Mesendoderm (in vitro differentiated cells): ENCODE results near the gene MLANA. TPM values are rescaled to one million over a fixed set of nuclear protein-coding genes. Genes with fewer than 3 reads are reported as not detected.

Source experiments
- DNase-seq: peaks from one replicate; pipeline ENCODE4 v3.0.0; 2013
- H2AK5ac ChIP-seq: 2 replicates; pipeline ENCODE4 v1.6.1; 2013; ENCODE audit warnings: low read length, inconsistent platforms
- H2BK120ac ChIP-seq: 2 replicates; pipeline ENCODE4 v1.6.1; 2013; ENCODE audit warnings: low read depth, mild to moderate bottlenecking, low read length, moderate library complexity, mixed read lengths
- H2BK15ac ChIP-seq: replicated peaks from 2 replicates; pipeline ENCODE4 v1.6.1; 2013; ENCODE audit warnings: low read depth, mild to moderate bottlenecking, moderate library complexity
- H2BK5ac ChIP-seq: 2 replicates; pipeline ENCODE4 v1.6.1; 2013; ENCODE audit warnings: low read length, inconsistent platforms
- H3K18ac ChIP-seq: 2 replicates; pipeline ENCODE4 v1.6.1; 2013; ENCODE audit warnings: mild to moderate bottlenecking, low read length, mixed read lengths
- H3K23ac ChIP-seq: one replicate; pipeline ENCODE4 v1.6.1; 2013; ENCODE audit warnings: low read length
- H3K27ac ChIP-seq: 2 replicates; pipeline ENCODE4 v1.5.1; 2013; ENCODE audit warnings: low read depth, mild to moderate bottlenecking, inconsistent platforms, low read length, moderate library complexity
- H3K27me3 ChIP-seq: 2 replicates; pipeline ENCODE4 v1.6.1; 2013; ENCODE audit warnings: low read length, control low read depth, mild to moderate bottlenecking, inconsistent platforms; ENCODE audit not compliant: insufficient read depth, poor library complexity
- H3K36me3 ChIP-seq: 2 replicates; pipeline ENCODE4 v1.6.1; 2013; ENCODE audit warnings: low read length, inconsistent platforms; ENCODE audit not compliant: control insufficient read depth, insufficient read depth
- H3K4ac ChIP-seq: one replicate; pipeline ENCODE4 v1.6.1; 2013; ENCODE audit warnings: low read depth, mild to moderate bottlenecking, low read length, moderate library complexity
- H3K4me1 ChIP-seq: 2 replicates; pipeline ENCODE4 v1.6.1; 2013; ENCODE audit warnings: low read depth, low read length, inconsistent platforms; ENCODE audit not compliant: control insufficient read depth
- H3K4me2 ChIP-seq: 2 replicates; pipeline ENCODE4 v1.6.1; 2013; ENCODE audit warnings: low read length
- H3K4me3 ChIP-seq: 2 replicates; pipeline ENCODE4 v1.5.1; 2013; ENCODE audit warnings: mild to moderate bottlenecking, low read length
- H3K56ac ChIP-seq: one replicate; pipeline ENCODE4 v1.6.1; 2013; ENCODE audit warnings: low read length
- H3K79me1 ChIP-seq: 2 replicates; pipeline ENCODE4 v1.6.1; 2013; ENCODE audit warnings: low read length, inconsistent platforms
- H3K79me2 ChIP-seq: 2 replicates; pipeline ENCODE4 v1.6.1; 2013; ENCODE audit warnings: mild to moderate bottlenecking, low read length; ENCODE audit not compliant: control insufficient read depth, insufficient read depth
- H3K9ac ChIP-seq: 2 replicates; pipeline ENCODE4 v1.6.1; 2013; ENCODE audit warnings: low read length, inconsistent platforms
- H4K5ac ChIP-seq: one replicate; pipeline ENCODE4 v1.6.1; 2013; ENCODE audit warnings: low read length
- H4K8ac ChIP-seq: one replicate; pipeline ENCODE4 v1.6.1; 2013; ENCODE audit warnings: low read depth, mild to moderate bottlenecking, control low read depth, low read length, moderate library complexity
- WGBS: extraction: QIAGEN DNeasy Blood & Tissue Kit; methylation state at CpG from one replicate; pipeline ENCODE4 v1.1.7; 2013; ENCODE audit warnings: low lambda C conversion rate, missing lambda C conversion rate; ENCODE audit not compliant: insufficient coverage; ENCODE audit errors: extremely low coverage; 5-methylcytosine and 5-hydroxymethylcytosine counted together
- polyA plus RNA-seq, 2 experiments: library from polyadenylated mRNA; stranded (reverse); fragments of 200-250 nt; gene quantifications; one replicate each; pipeline ENCODE4 v1.2.3, GENCODE V29; 2013

MLANA gene
- not detected for polyA plus RNA-seq (2013, experiment 1 of 2)
- polyA plus RNA-seq (2013, experiment 2 of 2): not detected

GRCh38 chr9:5890641-5891040 lies at the start of gene MLANA:
TSS of gene MLANA (plus strand) at chr9:5890889. CDS start at chr9:5892475, 1,586 bp downstream.
- Histone ChIP-seq H3K4ac (no peak within 1 kb of the TSS), H4K5ac (no peak within 1 kb of the TSS), H2BK5ac (no peak within 1 kb of the TSS), H3K56ac (no peak within 1 kb of the TSS), H3K27me3 (no peaks in the 10 kb centered on the region), H3K36me3 (no peaks in the 10 kb centered on the region), H3K18ac (no peak within 1 kb of the TSS), H3K9ac (no peak within 1 kb of the TSS), H4K8ac (no peak within 1 kb of the TSS), H3K79me1 (no peaks in the 10 kb centered on the region), H3K4me2 (no peak within 1 kb of the TSS), H2BK120ac (no peak within 1 kb of the TSS), H3K4me1 (no peaks in the 10 kb centered on the region), H3K79me2 (no peaks in the 10 kb centered on the region), H2AK5ac (no peak within 1 kb of the TSS), H3K23ac (no peak within 1 kb of the TSS), H2BK15ac (no peak within 1 kb of the TSS), H3K27ac (no peak within 1 kb of the TSS), H3K4me3 (no peak within 1 kb of the TSS)
- DNase-seq: no peak
- no CpG with 5 or more reads among the region's 9 CpGs for WGBS

- Histone ChIP-seq H3K79me2 (no peaks in the 10 kb centered on the region), H4K5ac (no peak overlapping the region), H3K4me1 (no peaks in the 10 kb centered on the region), H3K79me1 (no peaks in the 10 kb centered on the region), H3K4ac (no peak overlapping the region), H3K36me3 (no peaks in the 10 kb centered on the region), H3K4me3 (no peak overlapping the region), H3K23ac (no peak overlapping the region), H3K18ac (no peak overlapping the region), H3K27ac (no peak overlapping the region), H2BK5ac (no peak overlapping the region), H3K4me2 (no peak overlapping the region), H2BK15ac (no peak overlapping the region), H3K27me3 (no peaks in the 10 kb centered on the region), H4K8ac (no peak overlapping the region), H2BK120ac (no peak overlapping the region), H3K9ac (no peak overlapping the region), H3K56ac (no peak overlapping the region), H2AK5ac (no peak overlapping the region)
- no CpG with 5 or more reads among the region's 12 CpGs for WGBS
- peak; percentile 35 for DNase-seq
Measured at GRCh38 chr9:5841771-5842573, 48.7 kb upstream of the MLANA start.

- Histone ChIP-seq H3K23ac (no peak overlapping the region), H3K4me1 (no peaks in the 10 kb centered on the region), H3K79me2 (no peaks in the 10 kb centered on the region), H3K27ac (no peak overlapping the region), H3K56ac (no peak overlapping the region), H2BK120ac (no peak overlapping the region), H2BK15ac (no peak overlapping the region), H3K79me1 (no peaks in the 10 kb centered on the region), H4K5ac (no peak overlapping the region), H3K27me3 (no peaks in the 10 kb centered on the region), H2AK5ac (no peak overlapping the region), H3K4me3 (no peak overlapping the region), H3K36me3 (no peaks in the 10 kb centered on the region), H3K4me2 (no peak overlapping the region), H3K18ac (no peak overlapping the region), H3K4ac (no peak overlapping the region), H3K9ac (no peak overlapping the region), H4K8ac (no peak overlapping the region), H2BK5ac (no peak overlapping the region)
- peak; percentile 53 for DNase-seq
- no CpG with 5 or more reads among the region's 5 CpGs for WGBS
Measured at GRCh38 chr9:5842929-5843793, 47.5 kb upstream of the MLANA start.

- Histone ChIP-seq H2BK5ac (no peak overlapping the region), H4K5ac (no peak overlapping the region), H3K27me3 (no peaks in the 10 kb centered on the region), H3K4me1 (no peaks in the 10 kb centered on the region), H3K79me2 (no peaks in the 10 kb centered on the region), H3K9ac (no peak overlapping the region), H3K79me1 (no peaks in the 10 kb centered on the region), H3K4me3 (no peak overlapping the region), H3K4ac (no peak overlapping the region), H3K23ac (no peak overlapping the region), H3K18ac (no peak overlapping the region), H3K4me2 (no peak overlapping the region), H2AK5ac (no peak overlapping the region), H3K27ac (no peak overlapping the region), H2BK15ac (no peak overlapping the region), H2BK120ac (no peak overlapping the region), H4K8ac (no peak overlapping the region), H3K36me3 (no peaks in the 10 kb centered on the region), H3K56ac (no peak overlapping the region)
- peak; percentile 39 for DNase-seq
- WGBS: no CpG with 5 or more reads among the region's 8 CpGs
Measured at GRCh38 chr9:5843794-5844471, 46.8 kb upstream of the MLANA start.

GRCh38 chr9:5845157-5845531 lies 45.5 kb upstream of the MLANA start:
- H2BK120ac ChIP-seq: no peak overlapping the region
- H3K9ac ChIP-seq: no peak overlapping the region
- H3K4me2 ChIP-seq: no peak overlapping the region
- WGBS: no CpG with 5 or more reads among the region's 1 CpG
- H3K79me2 ChIP-seq: no peaks in the 10 kb centered on the region
- H2BK15ac ChIP-seq: no peak overlapping the region
- no peak overlapping the region for H3K23ac ChIP-seq
- no peaks in the 10 kb centered on the region for H3K4me1 ChIP-seq
- no peak overlapping the region for H3K18ac ChIP-seq
- H2AK5ac ChIP-seq: no peak overlapping the region
- no peak overlapping the region for H4K8ac ChIP-seq
- no peak overlapping the region for H4K5ac ChIP-seq
- H3K4ac ChIP-seq: no peak overlapping the region
- H3K36me3 ChIP-seq: no peaks in the 10 kb centered on the region
- H3K4me3 ChIP-seq: no peak overlapping the region
- H3K27me3 ChIP-seq: no peaks in the 10 kb centered on the region
- no peak overlapping the region for H2BK5ac ChIP-seq
- no peak overlapping the region for H3K56ac ChIP-seq
- no peak overlapping the region for H3K27ac ChIP-seq
- DNase-seq: no peak
- H3K79me1 ChIP-seq: no peaks in the 10 kb centered on the region
